ENCODE results near the gene CNTN4. TPM values are rescaled to one million over a fixed set of nuclear protein-coding genes. Genes with fewer than 3 reads are reported as not detected.

CNTN4 gene
- total RNA-seq, 3 donors from 2014 or later, result 6.6 to 16.7 (median 16.7) TPM

- Histone ChIP-seq H3K9me3 (no peaks in the 10 kb centered on the region), H3K27ac (no peak overlapping the region), H3K36me3 (no peaks in the 10 kb centered on the region), H3K27me3 (no peaks in the 10 kb centered on the region), H3K4me3 (no peak overlapping the region), H3K4me1 (no peaks in the 10 kb centered on the region)
- TF ChIP-seq, protein P1, sequence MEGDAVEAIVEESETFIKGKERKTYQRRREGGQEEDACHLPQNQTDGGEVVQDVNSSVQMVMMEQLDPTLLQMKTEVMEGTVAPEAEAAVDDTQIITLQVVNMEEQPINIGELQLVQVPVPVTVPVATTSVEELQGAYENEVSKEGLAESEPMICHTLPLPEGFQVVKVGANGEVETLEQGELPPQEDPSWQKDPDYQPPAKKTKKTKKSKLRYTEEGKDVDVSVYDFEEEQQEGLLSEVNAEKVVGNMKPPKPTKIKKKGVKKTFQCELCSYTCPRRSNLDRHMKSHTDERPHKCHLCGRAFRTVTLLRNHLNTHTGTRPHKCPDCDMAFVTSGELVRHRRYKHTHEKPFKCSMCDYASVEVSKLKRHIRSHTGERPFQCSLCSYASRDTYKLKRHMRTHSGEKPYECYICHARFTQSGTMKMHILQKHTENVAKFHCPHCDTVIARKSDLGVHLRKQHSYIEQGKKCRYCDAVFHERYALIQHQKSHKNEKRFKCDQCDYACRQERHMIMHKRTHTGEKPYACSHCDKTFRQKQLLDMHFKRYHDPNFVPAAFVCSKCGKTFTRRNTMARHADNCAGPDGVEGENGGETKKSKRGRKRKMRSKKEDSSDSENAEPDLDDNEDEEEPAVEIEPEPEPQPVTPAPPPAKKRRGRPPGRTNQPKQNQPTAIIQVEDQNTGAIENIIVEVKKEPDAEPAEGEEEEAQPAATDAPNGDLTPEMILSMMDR (IDR thresholded peaks at IDR 0.05), result no peak
- TF ChIP-seq POLR2A (IDR thresholded peaks at IDR 0.05) (no peak), POLR2AphosphoS5 (IDR thresholded peaks at IDR 0.05) (no peak)
- DNase-seq (ENCODE audit: low spot score in 2 of 2), result no peak
- intact Hi-C loops (cut with DNase I; ENCODE audit: low total_unique reads), result no loop called here
These were observed 797.8 kb downstream of the CNTN4 start for GRCh38 chr3:2896308-2896939.

DNA sequence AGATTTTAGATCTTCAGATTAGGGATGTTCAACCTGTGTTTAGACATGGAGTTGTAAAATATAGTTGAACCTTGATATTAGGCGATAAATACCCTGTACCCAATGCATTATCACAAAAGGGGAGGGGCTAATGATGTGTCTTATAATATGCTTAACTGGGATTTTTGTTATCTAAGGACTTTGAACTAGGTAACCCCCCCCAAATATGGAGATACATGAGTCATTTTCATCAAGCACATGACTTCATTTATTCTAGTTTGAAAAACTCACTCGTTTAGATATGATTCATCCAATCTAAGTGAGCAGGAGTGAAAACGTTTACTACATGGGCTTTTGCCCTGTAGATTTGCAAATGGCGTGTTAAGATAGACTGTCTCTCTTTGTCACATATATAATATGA is 799.2 kb downstream of the CNTN4 start:
- Histone ChIP-seq H3K27me3 (no peaks in the 10 kb centered on the region), H3K36me3 (no peaks in the 10 kb centered on the region), H3K27ac (no peak overlapping the region), H3K9me3 (no peaks in the 10 kb centered on the region), H3K4me1 (no peaks in the 10 kb centered on the region), H3K4me3 (no peak overlapping the region)
- TF ChIP-seq, protein P1 (IDR thresholded peaks at IDR 0.05), result no peak
- no peak for TF ChIP-seq POLR2A (IDR thresholded peaks at IDR 0.05)
- no peak for TF ChIP-seq POLR2AphosphoS5 (IDR thresholded peaks at IDR 0.05)
- DNase-seq (ENCODE audit: low spot score in 2 of 2), result no peak
- intact Hi-C loops (cut with DNase I; ENCODE audit: low total_unique reads), result no loop called here

DNA sequence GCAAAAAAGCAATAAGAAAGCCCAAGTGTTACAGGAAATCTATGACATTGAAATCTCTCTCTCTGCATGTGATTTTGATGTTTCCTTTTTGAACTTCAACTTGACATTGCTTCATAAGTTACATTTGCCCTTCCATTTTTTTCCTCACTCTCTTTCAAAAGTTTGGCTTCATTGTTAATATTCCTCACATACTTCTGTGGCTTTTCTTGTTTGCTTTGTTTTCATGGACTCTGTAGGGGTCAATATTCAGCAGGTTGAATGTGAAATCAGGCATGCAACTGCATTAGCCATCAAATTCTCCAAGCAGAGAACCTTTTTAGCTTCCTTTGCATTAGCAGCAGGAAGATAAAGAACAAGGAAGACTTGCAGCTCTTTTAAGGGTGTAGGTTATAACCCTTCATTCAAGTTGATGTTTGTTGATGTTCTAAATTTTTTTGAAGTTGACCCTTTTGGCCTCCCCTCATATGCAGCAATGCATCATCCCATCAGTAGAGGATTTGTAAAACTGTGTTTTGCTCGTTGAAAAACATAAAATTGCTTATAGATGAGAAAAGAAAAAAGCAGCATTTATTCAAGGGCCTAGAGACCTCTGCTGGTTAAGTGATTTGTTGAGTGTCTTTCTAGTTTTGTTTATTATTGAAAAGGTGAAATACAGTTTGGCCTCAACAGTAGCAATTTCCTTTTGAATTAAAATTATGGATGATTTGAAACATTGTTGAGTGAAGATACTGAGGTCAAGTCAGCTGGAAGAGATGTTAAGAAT is 800.1 kb downstream of the CNTN4 start:
- H3K27ac ChIP-seq, result no peak overlapping the region
- intact Hi-C loops (cut with DNase I; ENCODE audit: low total_unique reads), result no loop called here
- H3K9me3 ChIP-seq, result no peaks in the 10 kb centered on the region
- H3K4me1 ChIP-seq, result no peaks in the 10 kb centered on the region
- no peaks in the 10 kb centered on the region for H3K27me3 ChIP-seq
- DNase-seq (ENCODE audit: low spot score in 2 of 2), result no peak
- no peak overlapping the region for H3K4me3 ChIP-seq
- no peaks in the 10 kb centered on the region for H3K36me3 ChIP-seq
- TF ChIP-seq, protein P1 (IDR thresholded peaks at IDR 0.05), result no peak
- TF ChIP-seq POLR2A (IDR thresholded peaks at IDR 0.05) (no peak), POLR2AphosphoS5 (IDR thresholded peaks at IDR 0.05) (no peak)

GRCh38 chr3:2904054-2904453 is 805.4 kb downstream of the CNTN4 start:
- Histone ChIP-seq H3K27ac (no peak overlapping the region), H3K4me1 (no peaks in the 10 kb centered on the region), H3K4me3 (no peak overlapping the region), H3K9me3 (no peaks in the 10 kb centered on the region), H3K27me3 (no peaks in the 10 kb centered on the region), H3K36me3 (no peaks in the 10 kb centered on the region)
- no peak for DNase-seq (ENCODE audit: low spot score in 2 of 2)
- TF ChIP-seq POLR2AphosphoS5 (IDR thresholded peaks at IDR 0.05) (no peak), POLR2A (IDR thresholded peaks at IDR 0.05) (no peak)
- TF ChIP-seq, protein P1 (IDR thresholded peaks at IDR 0.05), result no peak
- intact Hi-C loops (cut with DNase I; ENCODE audit: low total_unique reads), result no loop called here

DNA sequence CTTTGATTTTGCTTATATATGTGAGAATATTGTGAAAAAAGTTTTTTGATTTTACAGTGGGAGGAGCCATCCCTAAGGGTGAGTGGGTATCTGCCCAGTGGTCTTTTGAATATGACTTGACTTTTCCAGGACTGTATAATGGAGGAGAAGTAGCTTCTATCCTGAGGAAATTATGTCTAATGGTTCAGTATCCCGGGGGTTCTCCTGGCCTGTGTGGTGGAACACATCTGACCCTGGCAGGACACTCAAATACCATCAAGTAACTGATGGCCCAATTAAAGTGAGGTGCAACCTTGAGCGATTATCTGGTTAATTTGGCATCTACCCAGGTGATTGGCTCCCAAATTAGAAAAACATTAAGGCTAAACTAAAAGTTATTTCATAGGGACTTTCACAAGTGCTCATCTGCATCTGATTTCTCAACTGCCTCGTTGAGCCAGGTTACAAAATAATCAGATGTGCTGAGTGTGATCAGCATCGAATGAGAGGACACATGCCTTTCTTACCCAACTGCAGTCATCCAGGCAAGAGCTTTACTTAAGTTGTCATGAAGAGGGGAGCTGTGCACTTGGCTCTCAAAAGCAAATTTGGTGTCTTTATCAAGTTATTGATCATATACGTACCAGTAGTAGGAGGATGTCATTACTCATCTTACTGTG is 810.2 kb downstream of the CNTN4 start:
- Histone ChIP-seq H3K4me3 (no peak overlapping the region), H3K4me1 (no peaks in the 10 kb centered on the region), H3K36me3 (no peaks in the 10 kb centered on the region), H3K27ac (no peak overlapping the region), H3K9me3 (no peaks in the 10 kb centered on the region), H3K27me3 (no peaks in the 10 kb centered on the region)
- no peak for DNase-seq (ENCODE audit: low spot score in 2 of 2)
- intact Hi-C loops (cut with DNase I; ENCODE audit: low total_unique reads), result no loop called here
- TF ChIP-seq POLR2AphosphoS5 (IDR thresholded peaks at IDR 0.05) (no peak), POLR2A (IDR thresholded peaks at IDR 0.05) (no peak)
- TF ChIP-seq, protein P1 (IDR thresholded peaks at IDR 0.05), result no peak

All from breast epithelium (tissue), 4 donors.